Liver (tissue), 3 donors: ENCODE measurements around the gene GLRX5.

ENCODE experiments used
- CTCF ChIP-seq: fragments of 150-350 bp; IDR thresholded peaks from 2 replicates; pipeline ENCODE4 v1.5.1; 2017; ENCODE audit warnings: improper control_type of control experiment, low read depth, low read length; ENCODE audit not compliant: missing input control
- GABPA ChIP-seq, 2 donors: IDR thresholded peaks in 1 of 2; conservative IDR thresholded peaks in 1 of 2; 2 replicates each; pipeline ENCODE4 v1.6.1; 2016; ENCODE audit warnings: antibody characterized with exemption in 2 of 2, mild to moderate bottlenecking in 1 of 2, moderate library complexity in 1 of 2
- JUND ChIP-seq, 2 donors: IDR thresholded peaks; 2 replicates each; pipeline ENCODE4 v1.6.1; 2016; ENCODE audit warnings: antibody characterized with exemption in 2 of 2
- MAX ChIP-seq: IDR thresholded peaks from 2 replicates; pipeline ENCODE4 v1.6.1; 2016; ENCODE audit warnings: antibody characterized with exemption
- RAD21 ChIP-seq, 2 donors: IDR thresholded peaks; 2 replicates each; pipeline ENCODE4 v1.6.1; 2016; ENCODE audit warnings: antibody characterized with exemption in 2 of 2, mild to moderate bottlenecking in 2 of 2
- SP1 ChIP-seq: IDR thresholded peaks from 2 replicates; pipeline ENCODE4 v1.6.1; 2018; ENCODE audit warnings: antibody characterized with exemption, mild to moderate bottlenecking
- YY1 ChIP-seq: IDR thresholded peaks from 2 replicates; pipeline ENCODE4 v1.6.1; 2016; ENCODE audit warnings: antibody characterized with exemption, mild to moderate bottlenecking
- donor health status: healthy.
- donor health status: healthy.

- TF ChIP-seq JUND (IDR thresholded peaks at IDR 0.05) (no peak), YY1 (no peak), CTCF (no peak), MAX (no peak), SP1 (no peak), RAD21 (IDR thresholded peaks at IDR 0.05) (no peak), GABPA (IDR thresholded peaks at IDR 0.05 in 1 of 2, conservative IDR thresholded peaks at IDR 0.05 in 1 of 2) (no peak)
These were observed 44.0 kb upstream of the GLRX5 start for GRCh38 chr14:95490727-95491451.
